Neural cell (in vitro differentiated cells): Measurements from ENCODE around the gene TCTN3. TPM values are rescaled to one million over a fixed set of nuclear protein-coding genes. Genes with fewer than 3 reads are reported as not detected.

Experiments
- H2AFZ ChIP-seq: fragments of 200-600, 300-800 bp; sonication (generic), shearing (Covaris generic); 2 replicates; pipeline ENCODE4 v1.6.0; 2014; ENCODE audit warnings: low read depth, mild to moderate bottlenecking, antibody characterized with exemption, low read length, moderate library complexity
- H3F3A ChIP-seq: fragments of 200-600 bp; shearing (Covaris generic); 2 replicates; pipeline ENCODE4 v1.6.1; 2016; ENCODE audit warnings: mild to moderate bottlenecking, moderate library complexity, mixed read lengths, antibody characterized with exemption, low read length; ENCODE audit not compliant: insufficient read depth, poor library complexity, severe bottlenecking
- H3K27ac ChIP-seq: fragments of 200-600, 300-800 bp; sonication (generic), shearing (Covaris generic); 2 replicates; pipeline ENCODE4 v1.5.1; 2014; ENCODE audit warnings: mild to moderate bottlenecking, low read length, moderate library complexity
- H3K27me3 ChIP-seq: fragments of 300-800, 200-600 bp; sonication (generic), shearing (Covaris generic); 2 replicates; pipeline ENCODE4 v1.6.0; 2014; ENCODE audit warnings: mild to moderate bottlenecking, low read depth, low read length, moderate library complexity; ENCODE audit not compliant: insufficient read depth
- H3K36me3 ChIP-seq: fragments of 300-800, 200-600 bp; sonication (generic), shearing (Covaris generic); 2 replicates; pipeline ENCODE4 v1.5.1; 2014; ENCODE audit warnings: mild to moderate bottlenecking, antibody characterized with exemption, low read length, moderate library complexity; ENCODE audit not compliant: insufficient read depth
- H3K4me2 ChIP-seq: fragments of 300-800, 200-600 bp; sonication (generic), shearing (Covaris generic); 2 replicates; pipeline ENCODE4 v1.6.0; 2014; ENCODE audit warnings: mild to moderate bottlenecking, low read length
- H3K4me3 ChIP-seq: fragments of 300-800, 200-600 bp; sonication (generic), shearing (Covaris generic); 2 replicates; pipeline ENCODE4 v1.5.1; 2014; ENCODE audit warnings: mild to moderate bottlenecking, low read length, moderate library complexity
- H3K79me2 ChIP-seq: fragments of 200-600 bp; shearing (Covaris generic); replicated peaks from 2 replicates; pipeline ENCODE4 v1.6.0; 2014; ENCODE audit warnings: mild to moderate bottlenecking, low read length, moderate library complexity; ENCODE audit not compliant: insufficient read depth
- H3K9ac ChIP-seq: fragments of 300-800, 200-600 bp; sonication (generic), shearing (Covaris generic); 2 replicates; pipeline ENCODE4 v1.6.1; 2016; ENCODE audit warnings: mild to moderate bottlenecking, low read length, mixed read lengths
- H3K9me2 ChIP-seq: fragments of 200-600 bp; shearing (Covaris generic); 2 replicates; pipeline ENCODE4 v1.6.1; 2016; ENCODE audit warnings: mild to moderate bottlenecking, low read length, mixed read lengths; ENCODE audit not compliant: insufficient read depth
- H3K9me3 ChIP-seq: fragments of 200-600, 300-800 bp; sonication (generic), shearing (Covaris generic); 2 replicates; pipeline ENCODE4 v1.6.1; 2016; ENCODE audit warnings: mild to moderate bottlenecking, mixed run types, low read length, moderate library complexity, mixed read lengths
- H4K20me1 ChIP-seq: fragments of 200-600 bp; shearing (Covaris generic); 2 replicates; pipeline ENCODE4 v1.6.1; 2016; ENCODE audit warnings: mild to moderate bottlenecking, mixed run types; ENCODE audit not compliant: insufficient read depth
- CTCF ChIP-seq: fragments of 450-650 bp; IDR thresholded peaks from 2 replicates; pipeline ENCODE4 v1.5.1; 2014; ENCODE audit warnings: antibody characterized with exemption, mild to moderate bottlenecking, moderate library complexity; ENCODE audit not compliant: poor library complexity, severe bottlenecking
- EP300 ChIP-seq: fragments of 450-650 bp; conservative IDR thresholded peaks from 2 replicates; pipeline ENCODE4 v1.6.1; 2014; ENCODE audit warnings: antibody characterized with exemption, mild to moderate bottlenecking, moderate library complexity; ENCODE audit not compliant: poor library complexity, severe bottlenecking
- EZH2 ChIP-seq: fragments of 200-600, 300-800 bp; shearing (Covaris generic), sonication (generic); IDR thresholded peaks from 2 replicates; pipeline ENCODE4 v1.6.1; 2014; ENCODE audit warnings: antibody characterized with exemption, low read length, borderline replicate concordance, mild to moderate bottlenecking; ENCODE audit not compliant: insufficient read depth, poor library complexity, severe bottlenecking
- MXI1 ChIP-seq: fragments of 450-650 bp; conservative IDR thresholded peaks from 2 replicates; pipeline ENCODE4 v1.6.1; 2014; ENCODE audit warnings: antibody characterized with exemption, mild to moderate bottlenecking; ENCODE audit not compliant: poor library complexity, severe bottlenecking
- POLR2AphosphoS5 ChIP-seq: IDR thresholded peaks from 2 replicates; pipeline ENCODE4 v1.6.1; 2012
- RAD21 ChIP-seq: fragments of 450-650 bp; conservative IDR thresholded peaks from 2 replicates; pipeline ENCODE4 v1.6.1; 2014; ENCODE audit warnings: antibody characterized with exemption, mild to moderate bottlenecking, moderate library complexity
- REST ChIP-seq: IDR thresholded peaks from 2 replicates; pipeline ENCODE4 v1.6.1; 2012; ENCODE audit warnings: borderline replicate concordance
- SMC3 ChIP-seq: fragments of 450-650 bp; conservative IDR thresholded peaks from 2 replicates; pipeline ENCODE4 v1.6.1; 2014; ENCODE audit warnings: antibody characterized with exemption, mild to moderate bottlenecking, moderate library complexity; ENCODE audit not compliant: poor library complexity
- TAF1 ChIP-seq: IDR thresholded peaks from 2 replicates; pipeline ENCODE4 v1.6.1; 2012; ENCODE audit warnings: low read depth
- polyA plus RNA-seq: library from polyadenylated mRNA; depleted of rRNA; stranded (reverse); fragments of >200 nt; gene quantifications from 2 replicates; pipeline ENCODE4 v1.2.3, GENCODE V29; 2014

The TCTN3 gene
- polyA plus RNA-seq, 1 donor from 2014 or later = 22.2 TPM

GRCh38 chr10:95650232-95650631 is 43.5 kb downstream of the TCTN3 start:
- peaks cover 14% of the 10 kb centered on the region for H3K36me3 ChIP-seq
- TF ChIP-seq EZH2 = no peak
- no peak for TF ChIP-seq REST
- no peak for TF ChIP-seq EP300
- TF ChIP-seq MXI1 = no peak
- TF ChIP-seq SMC3 = no peak
- no peak for TF ChIP-seq POLR2AphosphoS5
- no peak for TF ChIP-seq RAD21
- no peak for TF ChIP-seq CTCF
- TF ChIP-seq TAF1 = no peak
- H3K9me3 ChIP-seq = no peaks in the 10 kb centered on the region
- no peak overlapping the region for H3K9ac ChIP-seq
- no peak overlapping the region for H3K4me3 ChIP-seq
- no peak overlapping the region for H3K27ac ChIP-seq
- H4K20me1 ChIP-seq = no peaks in the 10 kb centered on the region
- H3K9me2 ChIP-seq = no peaks in the 10 kb centered on the region
- peaks cover 14% of the 10 kb centered on the region for H3K79me2 ChIP-seq
- no peak overlapping the region for H3K4me2 ChIP-seq
- no peaks in the 10 kb centered on the region for H3F3A ChIP-seq
- no peak overlapping the region for H2AFZ ChIP-seq
- H3K27me3 ChIP-seq = no peaks in the 10 kb centered on the region

GRCh38 chr10:95648138-95648537 is 45.6 kb downstream of the TCTN3 start:
- H3K4me3 ChIP-seq = no peak overlapping the region
- no peak overlapping the region for H3K9ac ChIP-seq
- no peaks in the 10 kb centered on the region for H3K9me2 ChIP-seq
- no peaks in the 10 kb centered on the region for H3F3A ChIP-seq
- no peak overlapping the region for H2AFZ ChIP-seq
- H4K20me1 ChIP-seq = no peaks in the 10 kb centered on the region
- H3K27me3 ChIP-seq = no peaks in the 10 kb centered on the region
- peaks cover 14% of the 10 kb centered on the region for H3K36me3 ChIP-seq
- TF ChIP-seq EP300 (no peak), RAD21 (no peak), SMC3 (no peak), POLR2AphosphoS5 (no peak)
- no peaks in the 10 kb centered on the region for H3K9me3 ChIP-seq
- H3K79me2 ChIP-seq = no peaks in the 10 kb centered on the region
- no peak overlapping the region for H3K27ac ChIP-seq
- no peak overlapping the region for H3K4me2 ChIP-seq

GRCh38 chr10:95646160-95646559 is 47.6 kb downstream of the TCTN3 start:
- no peaks in the 10 kb centered on the region for H3K9me2 ChIP-seq
- TF ChIP-seq POLR2AphosphoS5 = no peak
- TF ChIP-seq REST = no peak
- TF ChIP-seq EP300 = no peak
- no peak for TF ChIP-seq CTCF
- TF ChIP-seq TAF1 = no peak
- no peak for TF ChIP-seq EZH2
- TF ChIP-seq RAD21 = no peak
- TF ChIP-seq MXI1 = no peak
- no peak for TF ChIP-seq SMC3

More at GRCh38 chr10:95646160-95646559, 47.6 kb downstream of the TCTN3 start:
- Histone ChIP-seq H3K27ac (no peak overlapping the region), H3K4me2 (no peak overlapping the region), H3K4me3 (no peak overlapping the region), H3F3A (no peaks in the 10 kb centered on the region), H3K36me3 (peaks cover 14% of the 10 kb centered on the region), H4K20me1 (no peaks in the 10 kb centered on the region), H3K79me2 (no peaks in the 10 kb centered on the region), H3K9me3 (no peaks in the 10 kb centered on the region), H2AFZ (no peak overlapping the region), H3K27me3 (no peaks in the 10 kb centered on the region), H3K9ac (no peak overlapping the region)
